ENCODE measurements around the gene PPP6C. TPM values are rescaled to one million over a fixed set of nuclear protein-coding genes. Genes with fewer than 3 reads are reported as not detected.
"Not testable (repeated sequence)": the region's sequence is repeated elsewhere in the genome, so short reads cannot be mapped to it uniquely, and the experiment has no call there.

PPP6C gene
- total RNA-seq, 3 donors from 2014 or later = 50.1 to 52.4 (median 51.4) TPM

GRCh38 chr9:125108541-125108940 is 81.1 kb downstream of the PPP6C start:
- Mint-ChIP-seq H3K9me3 (peaks cover 10% of the 10 kb centered on the region), H3K36me3 (ENCODE audit: insufficient read depth) (peaks cover 13% of the 10 kb centered on the region)
- ATAC-seq; H3K4me1 Mint-ChIP-seq (ENCODE audit: low read depth); DNase-seq; H3K27me3 Mint-ChIP-seq (ENCODE audit: low read depth); H3K4me3 Mint-ChIP-seq: not testable (repeated sequence)

GRCh38 chr9:125106285-125106893 is 83.2 kb downstream of the PPP6C start:
- ATAC-seq (no peak), DNase-seq (no peak)
- Mint-ChIP-seq H3K4me3 (no peak overlapping the region), H3K36me3 (ENCODE audit: insufficient read depth) (peaks cover 3% of the 10 kb centered on the region), H3K4me1 (ENCODE audit: low read depth) (peaks cover 1% of the 10 kb centered on the region), H3K9me3 (peaks cover under 1% of the 10 kb centered on the region), H3K27me3 (ENCODE audit: low read depth) (no peaks in the 10 kb centered on the region)

GRCh38 chr9:125103770-125104460 is 85.7 kb downstream of the PPP6C start:
- Mint-ChIP-seq H3K4me1 (ENCODE audit: low read depth) (peaks cover 1% of the 10 kb centered on the region), H3K9me3 (no peaks in the 10 kb centered on the region), H3K27me3 (ENCODE audit: low read depth) (no peaks in the 10 kb centered on the region), H3K4me3 (no peak overlapping the region), H3K36me3 (ENCODE audit: insufficient read depth) (peaks cover 3% of the 10 kb centered on the region)
- ATAC-seq = no peak
- DNase-seq = no peak

GRCh38 chr9:125103021-125103420 is 86.6 kb downstream of the PPP6C start:
- ATAC-seq (no peak), DNase-seq (no peak)
- no peaks in the 10 kb centered on the region for H3K27me3 Mint-ChIP-seq (ENCODE audit: low read depth)
- H3K4me3 Mint-ChIP-seq = no peak overlapping the region
- no peaks in the 10 kb centered on the region for H3K9me3 Mint-ChIP-seq
- H3K36me3 Mint-ChIP-seq (ENCODE audit: insufficient read depth) = peaks cover 3% of the 10 kb centered on the region
- H3K4me1 Mint-ChIP-seq (ENCODE audit: low read depth) = peaks cover 1% of the 10 kb centered on the region

GRCh38 chr9:125100822-125101221 is 88.8 kb downstream of the PPP6C start:
- no peak overlapping the region for H3K4me3 Mint-ChIP-seq
- no peaks in the 10 kb centered on the region for H3K27me3 Mint-ChIP-seq (ENCODE audit: low read depth)
- peaks cover 8% of the 10 kb centered on the region for H3K36me3 Mint-ChIP-seq (ENCODE audit: insufficient read depth)
- peaks cover 4% of the 10 kb centered on the region for H3K9me3 Mint-ChIP-seq
- ATAC-seq (no peak), DNase-seq (no peak)
- H3K4me1 Mint-ChIP-seq (ENCODE audit: low read depth) = peaks cover 2% of the 10 kb centered on the region

- peaks cover 5% of the 10 kb centered on the region for H3K4me1 Mint-ChIP-seq (ENCODE audit: low read depth)
- no peak overlapping the region for H3K4me3 Mint-ChIP-seq
- DNase-seq (no peak), ATAC-seq (no peak)
- H3K36me3 Mint-ChIP-seq (ENCODE audit: insufficient read depth) = peaks cover 14% of the 10 kb centered on the region
- no peaks in the 10 kb centered on the region for H3K27me3 Mint-ChIP-seq (ENCODE audit: low read depth)
- peaks cover 4% of the 10 kb centered on the region for H3K9me3 Mint-ChIP-seq
Measured at GRCh38 chr9:125099816-125100215, 89.8 kb downstream of the PPP6C start.

Other genes with a start within 250 kb of the PPP6C start
- 10 to 100 TPM; 13.0 to 15.4 (median 14.0) TPM for gene GOLGA1, start 248.7 kb downstream of the PPP6C start, total RNA-seq
- 1 to 10 TPM; 4.1 to 5.9 (median 5.0) TPM for gene SCAI, start 46.3 kb downstream of the PPP6C start, total RNA-seq
- gene RABEPK, start 10.7 kb upstream of the PPP6C start, total RNA-seq = 10 to 100 TPM; 44.7 to 63.8 (median 55.4) TPM
- gene HSPA5, start 51.5 kb upstream of the PPP6C start, total RNA-seq = 100 to 1,000 TPM; 303 to 366 (median 310) TPM
- 10 to 100 TPM; 42.0 to 45.4 (median 45.1) TPM for gene GAPVD1, start 72.0 kb upstream of the PPP6C start, total RNA-seq